ENCODE results near the gene SFR1.

GRCh38 chr10:104127411-104127810, 5.4 kb downstream of the SFR1 start:
- no peak for TF ChIP-seq POLR2AphosphoS5 (IDR thresholded peaks at IDR 0.05; ENCODE audit: low read depth, low read length)
- no peak for TF ChIP-seq TAF1 (IDR thresholded peaks at IDR 0.05; ENCODE audit: low read depth, low read length)
- no peak for TF ChIP-seq POLR2A (IDR thresholded peaks at IDR 0.05; ENCODE audit: low read depth, low read length)
- TF ChIP-seq POU2F2 (IDR thresholded peaks at IDR 0.05; ENCODE audit: low read depth, low read length) = no peak
- no peak for TF ChIP-seq PAX5 (IDR thresholded peaks at IDR 0.05; ENCODE audit: insufficient read depth, low read length, severe bottlenecking)

All from GM12891 (cell line).